GM10248 (cell line): ENCODE measurements around the gene LONP1.

Experiments used
- CTCF ChIA-PET: fragments of 300-600 bp; sonication (Branson Sonifier 250); formaldehyde crosslinking; extraction: SDS; loops from one replicate; lab custom pipeline; 2021; ENCODE audit warnings: antibody characterized with exemption; lab: Yijun Ruan, JAX
- POLR2A ChIA-PET: fragments of 350-650 bp; sonication (Branson Sonifier 250); formaldehyde crosslinking; extraction: SDS; loops from one replicate; lab custom pipeline; 2020; ENCODE audit warnings: antibody characterized with exemption; lab: Yijun Ruan, JAX
- DNase-seq: peaks from one replicate; pipeline ENCODE4 v3.0.0; 2012; ENCODE audit errors: extremely low spot score
- TF ChIP-seq, protein P1 (sequence below): IDR thresholded peaks from 2 replicates; pipeline ENCODE4 v1.5.1; 2012; ENCODE audit warnings: mild to moderate bottlenecking, low read depth; ENCODE audit errors: extremely low read depth, missing control alignments, control extremely low read depth

The LONP1 gene

GRCh38 chr19:5655412-5655811, 64.5 kb downstream of the LONP1 start:
- ChIA-PET POLR2A (no interaction called here), CTCF (interaction anchor here (1.0 kb wide), 1 partner anchor 32 kb away, joined by 3 read pairs; no protein-coding TSS in a partner anchor)
- no peak for DNase-seq
- TF ChIP-seq, protein P1, sequence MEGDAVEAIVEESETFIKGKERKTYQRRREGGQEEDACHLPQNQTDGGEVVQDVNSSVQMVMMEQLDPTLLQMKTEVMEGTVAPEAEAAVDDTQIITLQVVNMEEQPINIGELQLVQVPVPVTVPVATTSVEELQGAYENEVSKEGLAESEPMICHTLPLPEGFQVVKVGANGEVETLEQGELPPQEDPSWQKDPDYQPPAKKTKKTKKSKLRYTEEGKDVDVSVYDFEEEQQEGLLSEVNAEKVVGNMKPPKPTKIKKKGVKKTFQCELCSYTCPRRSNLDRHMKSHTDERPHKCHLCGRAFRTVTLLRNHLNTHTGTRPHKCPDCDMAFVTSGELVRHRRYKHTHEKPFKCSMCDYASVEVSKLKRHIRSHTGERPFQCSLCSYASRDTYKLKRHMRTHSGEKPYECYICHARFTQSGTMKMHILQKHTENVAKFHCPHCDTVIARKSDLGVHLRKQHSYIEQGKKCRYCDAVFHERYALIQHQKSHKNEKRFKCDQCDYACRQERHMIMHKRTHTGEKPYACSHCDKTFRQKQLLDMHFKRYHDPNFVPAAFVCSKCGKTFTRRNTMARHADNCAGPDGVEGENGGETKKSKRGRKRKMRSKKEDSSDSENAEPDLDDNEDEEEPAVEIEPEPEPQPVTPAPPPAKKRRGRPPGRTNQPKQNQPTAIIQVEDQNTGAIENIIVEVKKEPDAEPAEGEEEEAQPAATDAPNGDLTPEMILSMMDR: no peak

- no peak for DNase-seq
- TF ChIP-seq, protein P1: no peak
- POLR2A ChIA-PET: no interaction called here
- CTCF ChIA-PET: interaction anchor here (1.0 to 1.3 kb wide), 2 partner anchors 10 to 33 kb away, joined by 3 to 4 read pairs; no protein-coding TSS in a partner anchor
Observed at GRCh38 chr19:5654931-5655330, 65.0 kb downstream of the LONP1 start.

- TF ChIP-seq, protein P1: no peak
- ChIA-PET CTCF (no interaction called here), POLR2A (no interaction called here)
- DNase-seq: no peak
Observed at GRCh38 chr19:5652261-5652660, 67.7 kb downstream of the LONP1 start.

DNA sequence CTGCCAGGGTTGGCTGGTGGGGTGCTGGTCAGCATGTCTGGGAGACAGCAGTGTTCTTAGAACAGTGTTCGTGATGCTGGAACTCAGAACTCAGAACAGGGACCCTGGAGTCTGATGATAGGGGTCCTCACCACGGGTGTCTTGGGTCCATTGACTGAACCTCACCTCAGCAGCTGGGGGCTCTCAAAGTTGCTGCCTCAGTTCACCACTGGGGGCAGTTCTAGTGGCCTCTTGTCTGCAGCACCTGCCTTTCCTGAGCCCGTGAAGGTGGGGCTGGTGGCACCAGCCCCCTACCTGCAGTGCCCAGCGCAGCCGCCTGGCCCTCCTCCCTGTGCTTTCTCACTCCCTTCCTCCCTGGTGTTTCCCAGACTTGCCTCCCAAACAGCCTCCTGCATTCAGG, 68.6 kb downstream of the LONP1 start:
- TF ChIP-seq, protein P1: no peak
- ChIA-PET POLR2A (no interaction called here), CTCF (no interaction called here)

DNA sequence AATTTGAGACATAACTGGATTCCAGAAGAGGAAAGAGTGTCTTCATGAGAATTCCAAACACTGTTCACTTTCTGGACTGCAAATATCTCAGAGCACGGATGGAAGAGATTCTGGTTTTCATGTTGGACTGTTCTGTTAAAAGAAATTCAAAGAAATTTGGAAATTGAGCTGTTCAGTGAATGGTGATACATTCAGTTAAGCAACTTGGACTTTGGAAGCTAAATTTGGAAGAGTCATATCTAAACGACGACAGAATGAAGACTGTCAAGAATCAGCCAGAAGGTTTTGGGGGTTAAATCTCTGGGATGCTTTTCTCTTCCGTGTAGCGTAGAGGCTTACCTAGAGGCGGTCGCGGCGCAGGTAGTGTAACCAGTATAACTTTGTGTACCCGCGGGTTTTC, 71.5 kb downstream of the LONP1 start:
- ChIA-PET CTCF (interaction anchor here (1.0 to 1.2 kb wide), 2 partner anchors 19 to 41 kb away, joined by 3 to 4 read pairs; partner anchors contain the start of gene RPL36), POLR2A (no interaction called here)
- TF ChIP-seq, protein P1: no peak
- no peak for DNase-seq

More for the DNA sequence above, 68.6 kb downstream of the LONP1 start:
- DNase-seq: no peak

- TF ChIP-seq, protein P1: no peak
- CTCF ChIA-PET: interaction anchor here (0.8 kb wide), 1 partner anchor 9 kb away, joined by 3 read pairs; no protein-coding TSS in a partner anchor
- no peak for DNase-seq
- POLR2A ChIA-PET: no interaction called here
Observed at GRCh38 chr19:5646703-5647102, 73.2 kb downstream of the LONP1 start.
